ENCODE data around the gene SEPTIN8.

GRCh38 chr5:132791026-132791425 is 14.0 kb upstream of the SEPTIN8 start:
- TF ChIP-seq CTCF (IDR thresholded peaks at IDR 0.05 in 8 of 11, conservative IDR thresholded peaks at IDR 0.05 in 3 of 11): no peak
- no peak for TF ChIP-seq POLR2AphosphoS5 (IDR thresholded peaks at IDR 0.05)
- TF ChIP-seq POLR2A (IDR thresholded peaks at IDR 0.05): no peak
